Stimulated activated CD8-positive, alpha-beta memory T cell treated with anti-CD3 and anti-CD28 coated beads, Interleukin-7, amount 100 ng/mL, for 1 hour (primary cell): ENCODE data around the gene HRK.
A peak's percentile ranks its signal among the peaks of the same experiment; 100 is the strongest.
"Not testable (repeated sequence)": the region's sequence is repeated elsewhere in the genome, so short reads cannot be mapped to it uniquely, and the experiment has no call there.

ENCODE experiments used
- DNase-seq, 2 donors: peaks; one replicate each; pipeline ENCODE4 v3.0.0-alpha.2; 2020; ENCODE audit warnings: low read depth in 2 of 2

Gene HRK

GRCh38 chr12:116818948-116819832 lies 62.1 kb downstream of the HRK start:
- peak; percentile 78 to 81 for DNase-seq

DNA sequence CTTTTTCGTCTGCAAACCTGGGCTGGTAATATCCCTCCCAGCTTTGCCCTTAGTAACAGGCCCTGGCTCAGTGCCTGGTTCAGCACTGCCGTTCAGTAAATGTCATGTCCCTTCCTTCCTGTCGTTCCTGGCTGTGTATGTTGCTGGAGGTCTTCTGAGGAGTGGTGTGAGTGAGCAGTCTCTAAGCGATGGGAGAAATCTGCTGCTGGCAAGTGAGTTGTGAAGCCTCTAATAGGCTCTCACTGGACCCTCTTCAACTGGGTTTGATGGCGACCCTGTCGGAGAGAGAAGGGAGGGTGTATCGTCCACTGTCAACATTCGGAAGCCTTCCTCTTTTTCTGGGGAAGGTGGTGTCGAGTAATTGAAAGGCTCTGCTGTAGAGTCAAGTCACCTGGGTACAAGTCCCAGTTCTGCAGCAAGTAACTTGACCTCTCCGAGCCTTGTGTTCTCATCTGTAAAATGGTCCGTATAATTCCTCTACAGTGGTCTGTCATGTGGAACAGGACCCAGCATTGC lies 62.8 kb downstream of the HRK start:
- no peak for DNase-seq

- DNase-seq: not testable (repeated sequence)
These were observed 66.5 kb downstream of the HRK start for GRCh38 chr12:116814766-116815165.

GRCh38 chr12:116813271-116814041 lies 67.8 kb downstream of the HRK start:
- DNase-seq: no peak

GRCh38 chr12:116812238-116812637 lies 69.0 kb downstream of the HRK start:
- DNase-seq: no peak

- DNase-seq: no peak
These were observed 72.8 kb downstream of the HRK start for GRCh38 chr12:116808113-116809105.

DNA sequence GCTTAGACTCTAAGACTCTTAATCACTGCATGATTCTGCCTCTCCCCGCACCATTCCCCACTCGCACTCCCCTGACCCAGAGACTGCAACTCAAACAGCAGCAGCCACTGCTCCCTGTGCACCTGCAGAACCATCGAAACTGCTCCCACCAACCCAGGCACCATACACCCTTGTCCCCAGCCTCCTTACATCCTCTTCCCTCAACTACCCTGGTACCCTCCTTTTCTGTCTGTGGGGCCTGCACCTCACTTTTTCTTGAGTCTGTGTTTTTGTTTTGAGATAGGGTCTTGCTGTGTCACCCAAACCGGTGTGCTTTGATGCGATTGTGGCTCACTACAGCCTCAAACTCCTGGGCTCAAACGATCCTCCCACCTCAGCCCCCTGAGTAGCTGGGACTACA lies 73.7 kb downstream of the HRK start:
- no peak for DNase-seq

DNA sequence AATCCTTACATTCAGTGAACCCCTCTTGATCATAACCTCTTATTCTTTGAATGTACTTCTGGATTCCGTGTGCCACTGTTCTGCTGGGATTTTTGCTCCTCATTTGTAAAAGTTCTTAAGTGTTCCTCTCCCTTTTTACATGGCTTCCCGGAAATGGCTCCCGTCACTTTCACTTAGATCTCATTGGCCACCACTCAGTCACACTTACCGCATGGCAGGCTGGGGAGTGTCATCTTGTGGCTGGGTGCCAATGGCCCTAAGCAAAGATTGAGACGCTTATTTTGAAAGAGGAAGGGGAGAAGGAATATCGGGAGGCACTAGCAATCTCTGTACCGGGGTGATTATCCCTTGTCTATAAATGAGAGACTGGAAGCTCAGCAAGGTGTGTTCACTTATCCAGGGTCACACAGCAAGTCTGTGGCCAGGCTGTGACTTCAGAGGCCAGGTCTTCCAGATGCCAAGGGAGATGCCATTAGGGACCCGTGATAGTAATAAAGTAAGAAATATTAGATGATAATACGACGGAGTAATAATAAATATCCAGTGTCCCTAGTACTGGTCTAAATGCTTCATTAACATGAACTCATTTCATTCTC lies 74.3 kb downstream of the HRK start:
- no peak for DNase-seq
